Measurements from ENCODE around the gene TMEM184B.
A peak's percentile ranks its signal among the peaks of the same experiment; 100 is the strongest.

The TMEM184B gene

DNA sequence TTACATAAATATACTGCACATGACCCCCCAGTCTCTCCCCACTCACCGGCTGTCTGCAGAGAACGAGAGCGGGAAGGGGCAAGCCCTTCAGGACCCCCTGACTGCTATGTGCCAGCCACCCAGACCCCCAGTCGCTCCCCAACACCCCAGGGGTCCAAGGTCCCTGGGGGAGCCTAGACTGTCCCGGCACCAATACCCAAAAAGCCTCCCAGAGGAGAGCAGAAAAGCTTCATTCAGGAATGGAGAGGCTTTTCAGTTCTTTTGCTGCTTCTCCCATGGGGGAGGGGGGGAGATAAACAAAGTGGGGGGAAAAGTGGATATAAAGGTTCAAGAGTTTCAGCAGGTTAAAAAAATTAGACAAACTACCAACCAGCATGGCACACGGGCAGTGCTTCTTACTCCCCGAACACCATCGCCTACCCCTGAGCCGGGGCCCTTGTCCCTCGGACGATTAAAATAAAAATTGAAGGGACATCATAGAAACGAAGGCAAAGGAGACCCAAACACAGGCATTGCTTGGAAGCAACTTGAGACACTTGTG, 43.1 kb upstream of the TMEM184B start:
- Histone ChIP-seq H3K9me2 (replicated peaks; ENCODE audit: insufficient read depth, low read length) (no peaks in the 10 kb centered on the region), H3K27ac (ENCODE audit: low read depth, low read length) (peak overlapping the region; percentile 65), H3F3A (ENCODE audit: insufficient read depth) (peaks cover 12% of the 10 kb centered on the region), H3K4me2 (ENCODE audit: low read depth, low read length, poor library complexity, severe bottlenecking) (peak overlapping the region; percentile 56), H3K9ac (ENCODE audit: low read length) (peak overlapping the region; percentile 61), H4K20me1 (ENCODE audit: low read depth, low read length) (no peaks in the 10 kb centered on the region), H3K36me3 (ENCODE audit: low read length) (no peaks in the 10 kb centered on the region), H3K9me3 (ENCODE audit: insufficient read depth, low read length) (no peaks in the 10 kb centered on the region), H3K27me3 (ENCODE audit: low read length) (no peaks in the 10 kb centered on the region), H2AFZ (ENCODE audit: low read depth, low read length, severe bottlenecking) (no peak overlapping the region), H3K79me2 (ENCODE audit: insufficient read depth, low read length) (no peaks in the 10 kb centered on the region), H3K4me3 (ENCODE audit: insufficient read depth, low read length, poor library complexity, severe bottlenecking) (peak overlapping the region; percentile 55)
- no peak for TF ChIP-seq EZH2phosphoT487 (conservative IDR thresholded peaks at IDR 0.05; ENCODE audit: low read length)
- TF ChIP-seq, protein P1, sequence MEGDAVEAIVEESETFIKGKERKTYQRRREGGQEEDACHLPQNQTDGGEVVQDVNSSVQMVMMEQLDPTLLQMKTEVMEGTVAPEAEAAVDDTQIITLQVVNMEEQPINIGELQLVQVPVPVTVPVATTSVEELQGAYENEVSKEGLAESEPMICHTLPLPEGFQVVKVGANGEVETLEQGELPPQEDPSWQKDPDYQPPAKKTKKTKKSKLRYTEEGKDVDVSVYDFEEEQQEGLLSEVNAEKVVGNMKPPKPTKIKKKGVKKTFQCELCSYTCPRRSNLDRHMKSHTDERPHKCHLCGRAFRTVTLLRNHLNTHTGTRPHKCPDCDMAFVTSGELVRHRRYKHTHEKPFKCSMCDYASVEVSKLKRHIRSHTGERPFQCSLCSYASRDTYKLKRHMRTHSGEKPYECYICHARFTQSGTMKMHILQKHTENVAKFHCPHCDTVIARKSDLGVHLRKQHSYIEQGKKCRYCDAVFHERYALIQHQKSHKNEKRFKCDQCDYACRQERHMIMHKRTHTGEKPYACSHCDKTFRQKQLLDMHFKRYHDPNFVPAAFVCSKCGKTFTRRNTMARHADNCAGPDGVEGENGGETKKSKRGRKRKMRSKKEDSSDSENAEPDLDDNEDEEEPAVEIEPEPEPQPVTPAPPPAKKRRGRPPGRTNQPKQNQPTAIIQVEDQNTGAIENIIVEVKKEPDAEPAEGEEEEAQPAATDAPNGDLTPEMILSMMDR (IDR thresholded peaks at IDR 0.05; ENCODE audit: insufficient read depth, low read length, poor library complexity, severe bottlenecking), result no peak

DNA sequence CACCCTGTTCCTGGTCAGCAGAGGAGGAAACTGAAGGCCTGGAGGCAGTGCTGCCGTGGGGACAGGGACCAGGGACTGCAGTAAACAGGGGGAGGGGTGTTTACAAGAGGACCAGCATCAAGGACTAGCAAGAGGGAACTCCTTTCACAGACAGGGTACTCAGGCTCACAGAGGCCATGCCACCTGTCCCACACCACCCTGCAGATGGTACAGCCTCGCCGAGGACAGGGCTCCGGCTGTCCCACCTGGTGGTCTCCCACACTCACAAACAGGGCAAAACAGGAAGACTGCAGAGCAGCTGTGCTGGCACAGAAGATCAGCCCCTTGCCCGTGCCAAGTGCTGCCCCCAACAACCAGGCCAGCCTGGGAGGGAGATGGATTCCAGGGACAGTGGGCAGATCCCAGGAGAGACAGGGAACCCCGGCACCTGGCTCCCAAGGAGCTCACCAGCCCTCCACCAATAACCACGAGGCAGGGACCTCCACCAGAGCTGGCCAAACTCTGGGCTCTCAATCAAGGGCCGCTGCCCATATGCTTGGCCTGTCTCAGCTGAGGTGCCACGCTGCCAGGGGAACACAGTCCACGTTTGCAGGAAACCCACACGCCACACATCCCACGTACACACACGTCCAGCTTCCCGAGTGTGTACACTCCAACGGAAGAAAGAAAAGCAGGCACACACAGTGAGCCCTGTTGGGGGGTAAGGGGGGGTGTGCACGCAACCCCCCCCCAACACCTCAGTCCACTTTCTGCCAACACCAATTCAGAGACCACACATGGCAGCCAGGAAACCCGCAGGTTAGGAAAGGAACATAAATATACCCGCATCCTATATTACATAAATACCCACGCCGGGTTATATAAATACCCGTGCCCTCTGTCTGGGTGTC, 42.4 kb upstream of the TMEM184B start:
- H3K79me2 ChIP-seq (ENCODE audit: insufficient read depth, low read length), result no peaks in the 10 kb centered on the region
- H3K9ac ChIP-seq (ENCODE audit: low read length), result peak overlapping the region; percentile 61
- no peaks in the 10 kb centered on the region for H3K36me3 ChIP-seq (ENCODE audit: low read length)
- peaks cover 12% of the 10 kb centered on the region for H3F3A ChIP-seq (ENCODE audit: insufficient read depth)
- no peak overlapping the region for H2AFZ ChIP-seq (ENCODE audit: low read depth, low read length, severe bottlenecking)
- peak overlapping the region; percentile 56 for H3K4me2 ChIP-seq (ENCODE audit: low read depth, low read length, poor library complexity, severe bottlenecking)
- peak overlapping the region; percentile 55 for H3K4me3 ChIP-seq (ENCODE audit: insufficient read depth, low read length, poor library complexity, severe bottlenecking)
- no peaks in the 10 kb centered on the region for H3K9me3 ChIP-seq (ENCODE audit: insufficient read depth, low read length)
- H3K9me2 ChIP-seq (replicated peaks; ENCODE audit: insufficient read depth, low read length), result no peaks in the 10 kb centered on the region
- no peak for TF ChIP-seq EZH2phosphoT487 (conservative IDR thresholded peaks at IDR 0.05; ENCODE audit: low read length)
- TF ChIP-seq, protein P1 (IDR thresholded peaks at IDR 0.05; ENCODE audit: insufficient read depth, low read length, poor library complexity, severe bottlenecking), result no peak
- peak overlapping the region; percentile 65 for H3K27ac ChIP-seq (ENCODE audit: low read depth, low read length)
- no peaks in the 10 kb centered on the region for H4K20me1 ChIP-seq (ENCODE audit: low read depth, low read length)
- H3K27me3 ChIP-seq (ENCODE audit: low read length), result no peaks in the 10 kb centered on the region

DNA sequence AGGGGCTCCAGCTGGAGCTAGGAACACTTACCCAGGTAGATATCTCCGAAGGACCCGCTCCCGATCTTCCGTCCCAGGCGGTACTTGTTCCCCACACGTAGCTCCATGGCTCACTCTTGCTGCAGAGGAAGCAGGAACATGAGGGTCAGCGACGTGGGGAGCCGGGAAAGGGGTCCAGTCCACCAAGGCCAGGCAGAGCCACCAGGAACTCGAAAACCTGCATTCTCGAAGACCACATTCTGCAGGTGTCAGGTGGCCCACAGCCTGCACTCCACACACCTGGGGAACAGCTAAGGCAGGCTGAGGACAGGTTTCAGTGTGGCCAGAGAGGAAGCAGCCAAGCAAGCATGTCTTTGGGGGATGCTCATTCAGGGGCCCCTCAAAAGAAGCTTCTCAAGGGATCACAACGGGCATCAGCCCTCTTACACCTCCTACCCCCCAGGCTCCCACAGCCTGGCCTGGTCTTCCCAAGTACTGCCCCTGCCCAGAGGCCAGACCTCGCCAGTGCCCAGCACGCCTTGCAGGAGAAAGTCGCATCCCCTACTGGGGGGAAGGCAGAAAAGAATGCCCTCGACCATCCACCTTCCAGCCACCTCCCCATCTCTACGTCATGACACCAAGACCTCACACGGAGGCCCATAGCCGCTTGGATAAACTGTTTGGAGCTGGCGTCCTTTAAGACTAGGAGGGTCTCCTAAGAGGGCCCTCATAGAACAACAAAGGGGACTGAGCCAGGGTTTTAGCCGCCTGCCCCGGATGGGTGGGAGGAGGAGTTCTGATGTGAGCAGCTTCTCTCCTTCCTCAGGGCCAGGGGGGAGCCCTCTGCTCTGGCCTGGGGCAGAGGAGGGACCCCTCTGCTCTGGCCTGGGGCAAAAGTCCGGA, 41.5 kb upstream of the TMEM184B start:
- Histone ChIP-seq H3K9me2 (replicated peaks; ENCODE audit: insufficient read depth, low read length) (no peaks in the 10 kb centered on the region), H3K79me2 (ENCODE audit: insufficient read depth, low read length) (no peaks in the 10 kb centered on the region), H3K27ac (ENCODE audit: low read depth, low read length) (peak overlapping the region; percentile 65), H3K4me3 (ENCODE audit: insufficient read depth, low read length, poor library complexity, severe bottlenecking) (no peak overlapping the region), H3K9me3 (ENCODE audit: insufficient read depth, low read length) (no peaks in the 10 kb centered on the region), H3K9ac (ENCODE audit: low read length) (0 out of 2 replicates have a peak overlapping the region, but pooled peaks have one; percentile 9), H3F3A (ENCODE audit: insufficient read depth) (peaks cover 12% of the 10 kb centered on the region), H3K27me3 (ENCODE audit: low read length) (no peaks in the 10 kb centered on the region), H4K20me1 (ENCODE audit: low read depth, low read length) (no peaks in the 10 kb centered on the region), H2AFZ (ENCODE audit: low read depth, low read length, severe bottlenecking) (no peak overlapping the region), H3K4me2 (ENCODE audit: low read depth, low read length, poor library complexity, severe bottlenecking) (peak overlapping the region; percentile 56), H3K36me3 (ENCODE audit: low read length) (no peaks in the 10 kb centered on the region)
- no peak for TF ChIP-seq EZH2phosphoT487 (conservative IDR thresholded peaks at IDR 0.05; ENCODE audit: low read length)
- TF ChIP-seq, protein P1 (IDR thresholded peaks at IDR 0.05; ENCODE audit: insufficient read depth, low read length, poor library complexity, severe bottlenecking), result no peak

All from SU-DHL-6 (cell line).